ENCODE data around the gene CC2D1A. TPM values are rescaled to one million over a fixed set of nuclear protein-coding genes. Genes with fewer than 3 reads are reported as not detected.

CC2D1A gene
- 6.8 and 10.5 TPM in 2 replicates for total RNA-seq

DNA sequence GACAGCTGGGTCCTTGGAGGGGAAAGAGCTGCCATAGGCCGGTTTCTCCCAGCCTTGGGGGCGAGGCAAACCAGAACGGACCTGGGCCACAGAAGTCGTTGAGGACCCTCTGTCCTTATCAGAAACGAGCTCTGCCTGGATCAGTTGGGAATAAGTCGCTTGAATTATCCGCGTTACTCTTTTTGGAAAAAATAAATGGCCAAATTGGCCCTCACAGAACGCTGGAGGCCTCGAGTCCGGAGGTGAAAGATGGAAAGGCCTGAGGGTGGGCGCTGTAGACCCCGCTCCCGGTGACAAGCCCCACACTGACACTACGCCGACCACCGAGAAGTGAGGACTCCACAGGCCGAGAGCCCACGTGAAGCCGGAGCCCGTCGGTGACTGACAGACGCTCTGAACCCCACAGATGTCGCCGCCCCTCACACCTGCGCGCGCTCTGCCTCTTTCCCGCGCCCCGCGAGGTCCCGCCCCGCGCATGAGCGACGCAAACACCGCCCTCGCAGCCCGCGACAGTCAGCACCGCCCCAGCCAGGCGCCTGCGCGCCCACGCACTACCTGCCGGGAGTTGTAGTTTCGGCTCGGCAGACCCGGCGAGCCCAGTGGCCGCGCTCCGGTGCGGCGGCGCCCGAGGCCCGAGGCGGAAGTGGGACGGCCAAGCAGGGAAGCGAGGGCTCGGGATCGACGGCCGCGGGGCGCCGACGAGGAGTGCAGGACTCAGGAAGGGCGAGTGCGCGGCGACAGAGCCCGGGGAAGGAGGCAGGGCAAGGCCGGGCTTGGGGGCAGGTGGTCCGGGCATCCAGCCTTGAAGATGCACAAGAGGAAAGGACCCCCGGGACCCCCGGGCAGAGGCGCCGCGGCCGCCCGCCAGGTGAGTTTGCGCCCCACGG, at the start of gene CC2D1A, which contains the start of gene BRME1:
CC2D1A (plus strand) TSS at position 568 of the 887 bp plus-strand sequence; CDS start at position 809, 241 bp downstream.
BRME1 (minus strand) TSS at position 484 of the 887 bp plus-strand sequence. CDS start 1,225 bp downstream, outside the sequence.
- peak; percentile 88 for DNase-seq

DNA sequence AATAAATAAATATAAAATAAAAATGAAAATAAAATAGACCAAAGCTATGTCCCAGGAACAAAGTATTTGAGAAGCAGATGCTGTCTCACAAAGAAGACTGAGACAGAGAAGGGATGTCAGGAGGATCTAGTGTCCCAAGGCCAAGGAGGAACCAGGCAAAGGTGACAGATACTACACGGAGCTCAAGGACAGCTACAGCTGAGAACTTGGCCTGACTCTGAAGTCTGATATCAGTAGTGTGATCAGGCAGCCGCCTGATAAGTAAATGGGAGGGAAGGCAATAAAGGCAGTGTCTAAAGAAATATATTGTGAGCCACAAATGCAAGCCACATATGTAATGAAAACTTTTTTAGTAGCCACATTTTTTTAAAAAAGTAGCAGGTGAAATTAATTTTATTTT, 49.5 kb upstream of the CC2D1A start:
- DNase-seq: no peak

DNA sequence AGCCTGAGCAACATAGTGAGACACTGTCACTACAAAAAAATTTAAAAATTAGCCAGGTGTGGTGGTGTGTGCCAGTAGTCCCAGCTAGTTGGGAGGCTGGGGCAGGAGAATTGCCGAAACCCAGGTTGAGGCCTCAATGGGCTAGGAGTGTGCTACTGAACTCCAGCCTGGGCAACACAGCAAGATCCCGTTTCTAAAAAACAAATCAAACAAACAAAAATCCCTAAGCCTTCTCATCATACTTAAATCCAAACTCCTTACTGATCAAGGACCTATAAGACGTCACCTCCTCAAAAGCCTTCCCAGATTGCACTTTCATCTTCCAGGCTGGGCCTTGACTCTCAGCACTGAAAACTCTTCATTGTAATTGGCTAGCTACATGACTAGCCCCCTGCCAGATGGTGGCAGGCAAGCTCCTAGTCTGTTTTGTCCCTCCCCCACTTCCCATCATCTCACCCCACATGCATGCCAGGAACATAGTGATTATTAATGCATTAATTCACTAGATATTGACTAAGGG, 46.6 kb upstream of the CC2D1A start:
- DNase-seq: peak; percentile 78

DNA sequence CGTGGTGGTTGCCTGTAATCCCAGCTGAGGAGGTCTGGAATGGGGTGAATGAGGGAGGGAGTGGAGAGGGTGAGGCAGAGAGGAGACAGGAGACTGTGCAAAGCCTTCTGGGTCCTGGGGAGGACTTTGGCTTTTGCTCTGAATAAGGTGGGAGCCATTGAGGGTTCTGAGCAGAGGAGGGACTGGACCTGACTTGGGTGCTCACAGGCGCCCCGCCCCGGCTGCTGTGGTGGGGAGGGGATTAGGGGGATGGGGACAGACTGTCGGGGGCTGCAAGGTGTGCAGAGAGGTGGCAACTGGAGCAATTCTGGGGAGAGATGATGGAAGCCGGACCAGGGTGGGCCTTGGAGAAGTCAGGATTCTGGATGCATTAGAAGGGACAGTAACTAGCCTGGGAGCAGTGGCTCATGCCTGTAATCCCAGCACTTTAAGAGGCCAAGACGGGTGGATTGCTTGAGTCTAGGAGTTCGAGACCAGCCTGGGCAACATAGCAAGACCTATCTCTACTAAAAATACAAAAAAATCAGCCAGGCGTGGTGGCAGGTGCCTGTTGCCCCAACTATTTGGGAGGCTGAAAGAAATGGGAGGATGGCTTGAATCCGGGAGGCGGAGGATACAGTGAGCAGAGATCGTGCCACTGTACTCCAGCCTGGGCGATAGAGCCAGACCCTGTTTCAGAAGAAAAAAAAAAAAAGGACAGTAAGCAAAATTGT, 45.2 kb upstream of the CC2D1A start:
- DNase-seq: no peak

DNA sequence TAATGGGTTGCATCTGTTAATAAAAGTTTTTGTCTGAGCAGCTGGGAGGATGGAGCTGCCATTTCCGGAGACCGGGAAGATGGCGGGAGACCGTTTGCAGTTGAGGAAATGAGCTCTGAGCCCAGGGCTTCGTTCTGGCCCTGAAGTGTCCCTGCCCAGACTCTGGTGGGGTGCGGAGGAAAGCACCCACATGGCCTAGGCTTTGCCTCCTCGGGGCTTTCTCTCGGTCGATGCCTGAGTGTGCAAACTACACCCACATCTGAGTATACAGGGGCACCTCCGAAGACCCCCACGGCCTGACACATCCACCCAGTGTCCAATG, 44.6 kb upstream of the CC2D1A start:
- DNase-seq: peak; percentile 49

DNA sequence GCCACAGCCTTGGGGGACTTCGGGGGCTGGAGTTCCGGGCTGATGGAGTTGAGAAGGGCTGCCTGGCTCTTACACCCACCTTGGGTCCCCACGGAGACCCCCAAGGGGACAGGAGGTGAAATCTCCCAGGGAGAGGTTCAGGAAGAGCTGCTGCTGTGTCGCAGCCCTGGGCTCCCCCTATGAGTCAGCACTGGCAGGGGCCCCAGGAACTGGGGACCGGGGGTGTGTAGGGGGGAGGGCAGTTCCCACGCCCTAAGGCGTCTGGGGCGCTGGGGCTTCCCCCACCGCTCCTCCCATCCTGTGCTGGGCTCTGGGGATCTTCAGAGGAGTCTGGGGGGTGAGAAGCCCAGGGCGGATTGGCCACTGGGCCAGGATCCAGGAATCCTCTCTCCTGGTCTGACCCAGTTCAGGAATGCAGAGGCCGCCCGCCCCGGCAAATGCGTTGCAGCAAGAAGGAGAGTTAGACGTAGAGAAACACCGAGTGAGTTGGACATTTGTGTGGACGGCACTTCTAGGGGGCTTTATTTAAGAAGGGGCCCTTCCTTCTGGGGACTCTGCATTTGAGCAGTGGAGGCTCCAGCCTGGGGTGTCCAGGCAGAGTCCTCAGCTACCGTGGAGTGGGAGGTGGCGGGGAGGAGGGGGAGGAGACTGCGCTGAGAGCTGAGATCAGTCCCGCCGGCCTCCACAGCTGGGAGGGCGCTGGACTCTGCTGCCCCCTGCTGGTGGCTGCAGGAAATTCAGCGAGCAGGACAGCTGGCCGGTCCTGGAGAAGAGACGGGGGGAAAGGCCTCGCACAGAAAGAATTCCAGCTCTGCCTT, 44.1 kb upstream of the CC2D1A start:
- peak; percentile 95 for DNase-seq

DNA sequence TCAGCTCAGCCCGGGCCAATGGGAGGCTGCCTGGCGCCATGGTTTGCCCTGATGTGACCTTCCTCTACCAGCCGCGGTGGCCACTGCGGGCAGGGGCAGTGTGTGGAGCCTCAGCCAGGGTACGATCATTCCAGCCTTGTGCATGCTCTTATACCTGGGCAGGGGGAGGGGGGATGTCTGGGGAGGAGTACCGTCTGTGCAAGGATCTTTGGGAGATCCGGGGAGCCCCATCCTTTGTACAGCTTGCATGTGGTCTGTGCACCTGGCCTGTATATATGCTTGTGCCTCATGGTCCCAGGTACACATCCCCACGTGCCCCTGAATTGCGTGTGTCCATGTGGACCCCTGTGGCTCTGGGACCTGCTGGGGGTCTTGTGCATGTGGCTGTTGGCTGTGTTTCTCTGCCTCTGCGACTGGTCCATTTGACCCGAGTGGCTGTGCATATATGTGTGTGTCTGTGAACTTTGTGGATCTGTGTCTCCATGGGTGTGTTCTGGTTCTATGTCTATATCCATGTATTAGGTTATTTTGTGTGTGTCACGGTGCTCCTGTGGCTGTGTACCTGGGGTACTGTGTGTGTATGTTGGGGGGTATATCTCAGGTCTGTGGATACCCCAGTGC, 41.8 kb upstream of the CC2D1A start:
- no peak for DNase-seq

DNA sequence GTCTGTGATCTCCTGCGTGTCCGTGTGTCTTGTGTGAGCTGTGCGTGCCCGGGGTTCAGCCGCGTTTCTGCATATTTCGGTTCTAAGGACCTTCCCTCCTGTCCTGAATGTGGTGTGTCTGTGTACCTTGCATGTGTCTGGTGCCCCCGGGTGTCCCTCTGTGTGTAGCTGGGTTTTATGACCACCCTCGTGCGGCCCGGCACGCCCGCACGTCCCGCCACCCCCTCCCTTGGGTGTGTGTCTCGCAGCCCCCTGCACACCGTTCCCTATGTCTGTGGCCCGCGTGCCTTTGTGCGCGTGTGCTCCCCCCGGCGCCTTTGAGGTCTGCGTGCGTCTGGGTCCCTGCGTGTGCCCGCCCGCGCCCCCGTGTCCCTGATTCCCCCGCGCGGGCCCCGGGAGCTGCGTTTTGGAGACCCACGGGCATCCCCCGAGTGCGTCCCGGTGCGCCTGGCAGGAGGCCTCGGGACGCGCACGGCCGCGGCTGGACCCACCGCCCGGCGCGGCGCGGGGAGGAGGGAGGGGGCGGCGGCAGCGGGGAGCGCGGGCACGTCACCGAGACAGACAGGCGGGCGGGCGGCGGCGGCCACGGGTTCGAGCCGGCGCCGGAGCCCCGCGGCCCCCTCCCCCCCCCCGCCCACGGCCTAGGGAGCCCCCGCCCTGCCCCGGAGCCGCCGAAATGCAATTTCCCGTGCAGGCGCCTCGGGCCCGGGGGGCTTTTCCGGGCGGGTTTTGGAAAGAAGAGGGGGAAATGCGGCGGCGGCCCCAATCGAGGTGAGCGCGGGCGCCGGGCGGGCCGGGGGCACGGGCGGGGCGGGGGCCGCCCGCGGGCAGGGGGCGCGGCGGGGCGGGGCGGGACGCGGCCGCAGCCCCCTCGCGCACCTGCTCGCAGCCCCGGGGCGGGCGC, 41.1 kb upstream of the CC2D1A start:
- no peak for DNase-seq

DNA sequence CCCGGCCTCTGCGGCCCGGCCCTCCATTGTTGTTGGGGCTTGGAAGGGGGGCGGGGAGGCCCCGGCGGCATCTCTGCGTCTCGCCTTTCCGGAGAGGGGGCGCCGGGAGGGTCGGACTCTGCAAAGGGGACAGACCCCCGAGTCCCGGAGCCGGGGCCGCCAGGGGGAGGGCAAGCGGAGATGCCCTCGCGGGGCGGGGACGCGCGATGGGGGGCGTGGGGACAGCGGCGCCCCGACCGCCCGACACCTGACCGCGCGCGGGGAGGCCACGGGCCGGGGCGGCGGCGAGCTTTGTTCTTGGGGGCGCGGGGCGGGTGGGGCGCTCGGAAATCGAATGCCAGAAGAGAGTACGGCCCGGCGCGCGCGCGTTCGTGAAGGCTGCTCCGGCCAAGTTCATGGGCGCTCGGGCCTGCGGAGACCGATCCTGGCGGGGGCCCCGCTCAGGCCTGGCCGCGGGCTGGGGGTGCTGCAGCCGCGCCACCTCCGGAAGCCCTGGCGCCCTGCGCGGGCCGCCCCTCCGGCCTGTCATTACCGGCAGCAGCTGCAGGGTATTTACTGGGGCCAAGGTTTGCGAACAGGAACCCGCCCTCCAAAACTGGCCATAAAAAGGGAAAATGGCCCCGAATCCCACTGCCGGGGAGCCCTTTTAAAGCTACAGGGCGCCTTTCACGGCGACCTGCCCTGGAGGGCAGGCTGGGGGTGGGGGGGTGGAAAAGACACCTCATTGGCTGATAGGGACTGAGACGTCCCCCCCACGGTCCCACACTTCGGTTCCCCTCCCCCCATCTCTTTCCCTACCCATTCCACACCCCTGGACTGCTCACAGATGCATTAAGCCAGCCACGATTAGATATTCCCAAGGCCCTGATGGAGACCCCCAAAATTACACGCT, 40.2 kb upstream of the CC2D1A start:
- peak; percentile 38 for DNase-seq

DNA sequence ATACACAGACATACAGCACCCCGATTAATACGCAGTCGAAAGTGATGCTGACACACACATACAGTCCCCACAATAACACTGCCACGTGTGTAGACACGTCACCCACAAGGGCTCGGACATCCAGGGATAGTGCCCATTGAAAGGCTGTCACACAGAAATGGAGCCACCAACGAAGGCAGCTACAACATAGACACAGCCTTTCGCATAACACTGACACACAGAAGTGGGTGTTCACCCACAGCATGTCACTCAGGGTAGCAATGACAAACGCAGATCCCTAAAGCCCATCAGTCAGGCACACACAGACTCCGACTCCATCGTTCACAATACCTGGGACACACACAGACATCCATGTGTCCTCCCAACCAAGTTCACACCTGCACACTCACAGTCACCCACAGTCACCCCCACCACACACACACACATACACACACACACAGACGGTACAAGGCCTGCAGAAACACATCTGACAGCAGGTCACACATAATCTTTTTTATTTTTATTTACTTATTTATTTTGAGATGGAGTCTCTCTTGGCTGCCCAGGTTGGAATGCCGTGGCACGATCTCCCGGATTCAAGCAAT, 39.4 kb upstream of the CC2D1A start:
- DNase-seq: no peak

DNA sequence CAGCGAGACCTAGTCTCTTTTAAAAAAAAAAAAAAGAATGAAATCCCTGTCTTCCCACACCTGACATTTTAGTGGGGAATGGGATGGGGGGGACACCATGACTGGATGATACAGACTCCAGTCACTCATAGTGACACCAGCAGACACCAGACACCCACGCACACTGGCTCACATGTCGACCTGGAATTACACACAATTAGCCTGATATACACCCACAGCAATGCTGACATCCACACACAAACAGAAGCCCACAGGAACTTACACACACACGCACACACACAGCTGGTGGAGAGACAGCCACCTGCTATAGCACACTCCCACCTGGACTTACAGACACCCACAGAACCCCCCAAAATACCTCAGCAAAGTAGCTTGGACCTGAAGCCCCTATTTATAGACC, 37.3 kb upstream of the CC2D1A start:
- no peak for DNase-seq

DNA sequence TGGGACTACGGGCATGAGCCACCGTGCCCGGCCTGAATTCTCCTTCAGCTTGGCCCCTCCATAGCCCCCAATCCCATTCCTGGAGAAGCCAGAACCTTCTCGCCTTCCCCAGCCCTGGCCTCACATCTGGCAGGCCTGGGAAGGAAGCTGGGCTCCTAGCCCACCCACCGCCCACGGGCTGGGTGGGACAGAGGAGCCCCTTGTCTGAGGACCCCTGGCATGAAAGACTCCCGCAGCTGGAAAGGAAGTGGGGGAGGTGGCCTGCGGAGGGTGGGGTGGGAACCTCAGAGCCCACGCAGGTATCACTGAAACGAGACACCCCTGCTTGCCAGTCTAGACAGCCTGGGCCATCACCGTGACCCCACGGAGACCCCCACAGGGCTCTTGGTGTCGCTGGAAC, 36.7 kb upstream of the CC2D1A start:
- no peak for DNase-seq

DNA sequence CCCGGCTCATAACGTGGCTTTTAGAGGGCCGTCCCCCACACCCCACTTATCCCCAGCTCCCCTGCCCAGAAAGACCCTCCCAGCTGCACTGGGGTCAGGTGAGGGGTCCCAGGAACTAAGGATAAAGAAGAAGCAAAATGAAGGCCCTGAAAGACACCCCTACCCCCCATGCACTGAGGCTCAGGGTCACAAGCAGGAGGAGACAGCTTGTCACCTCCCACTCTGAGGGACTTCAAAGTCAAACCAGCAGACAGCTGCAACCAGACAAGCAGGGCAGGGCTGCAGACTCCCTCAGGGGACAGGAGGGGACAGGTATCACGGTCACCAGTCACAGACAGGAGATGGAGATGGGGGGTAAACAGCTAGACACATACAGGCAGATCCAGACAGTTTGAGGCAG, 35.1 kb upstream of the CC2D1A start:
- no peak for DNase-seq

DNA sequence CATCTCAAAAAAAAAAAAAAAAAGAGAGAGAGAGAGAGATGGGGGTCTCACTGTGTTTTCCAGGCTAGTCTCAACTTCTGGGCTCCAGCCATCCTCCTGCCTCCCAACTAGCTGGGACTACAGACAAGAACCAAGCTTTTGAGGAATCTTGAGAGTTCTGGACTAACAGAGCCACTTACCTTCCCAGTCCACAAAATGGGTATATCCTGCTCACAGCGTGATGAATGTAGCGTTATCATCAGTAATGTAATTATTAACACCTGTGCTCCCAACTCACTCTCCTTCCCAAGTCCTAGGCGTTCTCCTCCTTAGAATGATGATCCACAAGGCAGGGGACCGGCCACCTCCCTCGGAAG, 33.7 kb upstream of the CC2D1A start:
- DNase-seq: no peak

DNA sequence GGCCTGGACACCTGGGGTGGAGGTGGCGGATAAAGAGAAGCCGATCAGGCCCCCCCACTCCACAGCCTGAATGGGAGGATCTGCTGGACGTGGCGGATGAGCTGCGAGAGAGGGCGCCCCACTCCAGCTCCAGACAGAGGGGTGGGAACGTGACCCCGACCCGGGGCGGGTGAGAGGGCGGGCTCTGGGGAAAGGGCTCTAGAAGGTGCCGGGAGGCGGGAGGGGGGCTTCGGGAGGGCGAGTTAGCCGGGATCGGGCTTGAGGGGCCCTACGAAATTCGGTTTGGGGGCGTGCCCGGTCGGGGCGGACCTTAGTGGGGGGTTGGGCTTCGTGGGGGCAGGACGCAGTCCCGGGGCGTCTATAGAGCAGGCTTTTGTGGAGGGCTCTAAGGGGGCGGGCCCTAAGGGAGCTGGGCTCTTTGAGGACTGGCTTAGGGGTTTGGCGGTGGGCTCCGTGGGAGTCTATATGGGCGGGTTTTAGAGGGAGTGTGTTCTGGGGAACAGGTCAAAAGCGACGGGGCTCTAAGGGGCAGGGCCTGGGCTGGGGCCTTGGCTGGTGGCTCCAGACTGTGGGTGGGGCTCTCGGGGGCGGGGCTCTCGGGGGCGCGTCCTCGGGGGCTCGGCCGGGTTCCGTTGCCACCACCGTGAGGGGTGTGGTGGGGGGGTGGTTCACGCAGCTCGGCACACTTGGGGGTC, 33.2 kb upstream of the CC2D1A start:
- peak; percentile 46 for DNase-seq

DNA sequence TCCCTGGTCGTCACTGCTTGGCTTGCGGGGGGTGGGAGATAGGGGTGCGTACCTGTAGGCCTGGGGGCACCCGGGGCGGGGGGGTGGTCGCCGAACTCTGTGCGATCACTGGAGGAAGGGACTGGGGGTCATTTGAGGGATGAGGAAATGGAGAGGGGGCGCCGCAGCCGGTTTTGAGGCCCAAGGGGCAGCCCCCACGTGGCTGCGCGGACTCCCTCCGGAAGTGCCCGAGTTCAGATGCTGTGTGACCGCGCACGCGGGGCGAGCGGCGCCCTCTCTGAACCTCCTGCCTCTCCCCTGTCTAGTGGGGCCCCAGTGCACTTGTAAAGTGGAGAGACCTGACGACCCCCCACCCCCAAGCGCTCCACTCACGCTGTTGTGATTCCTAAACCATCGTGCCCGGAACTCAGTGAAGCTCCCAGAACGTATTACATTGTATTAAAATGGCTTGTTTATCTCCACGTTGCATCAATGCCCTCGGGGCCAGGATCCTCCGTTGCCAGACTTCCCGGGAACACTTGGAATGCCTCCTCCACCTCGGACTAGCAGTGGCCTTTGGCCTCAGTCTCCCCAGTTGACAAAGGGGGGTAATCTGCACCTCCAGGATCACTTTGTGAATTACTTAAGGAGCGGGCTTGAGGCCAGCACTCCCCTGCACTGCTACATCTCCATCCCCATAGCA, 32.0 kb upstream of the CC2D1A start:
- DNase-seq: no peak

DNA sequence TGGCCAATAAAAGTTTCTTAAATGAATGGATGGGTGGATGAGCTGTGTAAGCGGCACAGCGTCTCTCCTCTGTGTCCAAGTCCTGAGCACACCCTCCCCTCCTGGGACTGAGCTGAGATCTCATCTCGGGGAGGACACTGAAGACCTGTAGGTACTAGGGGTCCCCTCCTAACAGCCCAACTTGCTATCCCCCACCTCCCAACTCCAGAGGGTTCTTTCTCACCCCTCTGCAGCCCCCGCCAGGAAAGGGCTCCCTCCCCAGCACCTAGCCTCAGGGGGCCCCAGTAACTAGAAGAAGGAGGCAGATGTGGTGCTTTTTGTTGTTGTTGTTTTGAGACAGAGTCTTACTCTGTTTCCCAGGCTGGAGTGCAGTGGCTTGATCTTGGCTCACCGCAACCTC, 30.2 kb upstream of the CC2D1A start:
- DNase-seq: no peak

DNA sequence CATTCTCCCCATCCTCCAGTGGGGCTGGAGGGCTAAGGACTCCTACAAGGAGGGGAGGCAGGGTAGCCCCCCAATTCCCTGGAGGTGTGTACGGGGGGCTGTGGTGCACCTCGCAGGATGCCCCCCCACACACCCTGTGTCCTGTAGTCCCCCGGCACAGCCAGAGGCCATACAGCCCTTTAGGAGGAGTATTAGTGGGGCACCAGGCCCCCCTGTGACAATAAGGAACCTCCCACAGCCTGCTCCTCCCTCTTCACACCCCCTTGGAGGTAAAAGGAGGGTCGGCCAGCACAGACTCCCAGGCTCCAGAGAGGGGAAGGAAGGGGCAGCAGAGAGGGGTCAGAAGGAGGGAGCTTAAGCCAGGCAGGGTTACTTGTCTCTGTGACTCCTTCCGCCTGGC, 29.2 kb upstream of the CC2D1A start, which contains the start of gene NANOS3:
NANOS3 (plus strand) TSS at position 301 of the 400 bp plus-strand sequence. CDS start 115 bp downstream, outside the sequence.
- no peak for DNase-seq
